Stomach (tissue), 4 donors: ENCODE results near the gene ELF2.

Source experiments
- POLR2A ChIP-seq, 4 donors: fragments of 450-650 bp; IDR thresholded peaks; one replicate each; pipeline ENCODE4 v1.6.1; 2016; ENCODE audit warnings: antibody characterized with exemption in 4 of 4, control low read depth in 2 of 4, mild to moderate bottlenecking in 1 of 4, moderate library complexity in 1 of 4
- POLR2AphosphoS5 ChIP-seq, 3 donors: sonication (generic); formaldehyde crosslinking; IDR thresholded peaks; one replicate each; pipeline ENCODE4 v1.6.1; 2016; ENCODE audit warnings: antibody characterized with exemption in 3 of 3
- TF ChIP-seq, protein P1 (sequence below), 7 experiments: fragments of 450-650 bp in 4 of 7; fragments of 200-600 bp in 3 of 7; sonication (generic) in 3 of 7; IDR thresholded peaks; one replicate each; pipeline ENCODE4 v1.5.1; 2016 to 2019; ENCODE audit warnings: antibody characterized with exemption in 7 of 7, control low read depth in 2 of 7, mild to moderate bottlenecking in 1 of 7

DNA sequence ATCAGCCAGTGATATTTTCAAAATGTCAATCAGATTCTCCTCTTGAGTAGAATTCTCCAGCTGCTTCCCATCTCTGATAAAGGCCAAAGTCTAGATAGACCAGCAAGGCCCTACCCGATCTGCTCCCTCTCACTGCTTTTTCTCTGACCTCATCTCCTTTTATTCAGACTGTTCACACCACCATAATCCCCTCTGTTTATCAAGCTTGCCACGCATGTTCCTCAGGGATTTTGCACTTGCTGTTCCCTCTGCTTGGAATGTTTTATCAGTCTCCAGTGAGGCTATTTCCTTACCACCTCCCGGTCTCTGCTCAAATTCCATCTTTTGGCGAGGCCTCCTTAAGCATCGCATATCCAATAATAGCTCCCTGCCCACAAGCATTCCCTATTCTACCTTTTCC, 141.4 kb downstream of the ELF2 start:
- TF ChIP-seq POLR2A (IDR thresholded peaks at IDR 0.05): no peak
- TF ChIP-seq, protein P1, sequence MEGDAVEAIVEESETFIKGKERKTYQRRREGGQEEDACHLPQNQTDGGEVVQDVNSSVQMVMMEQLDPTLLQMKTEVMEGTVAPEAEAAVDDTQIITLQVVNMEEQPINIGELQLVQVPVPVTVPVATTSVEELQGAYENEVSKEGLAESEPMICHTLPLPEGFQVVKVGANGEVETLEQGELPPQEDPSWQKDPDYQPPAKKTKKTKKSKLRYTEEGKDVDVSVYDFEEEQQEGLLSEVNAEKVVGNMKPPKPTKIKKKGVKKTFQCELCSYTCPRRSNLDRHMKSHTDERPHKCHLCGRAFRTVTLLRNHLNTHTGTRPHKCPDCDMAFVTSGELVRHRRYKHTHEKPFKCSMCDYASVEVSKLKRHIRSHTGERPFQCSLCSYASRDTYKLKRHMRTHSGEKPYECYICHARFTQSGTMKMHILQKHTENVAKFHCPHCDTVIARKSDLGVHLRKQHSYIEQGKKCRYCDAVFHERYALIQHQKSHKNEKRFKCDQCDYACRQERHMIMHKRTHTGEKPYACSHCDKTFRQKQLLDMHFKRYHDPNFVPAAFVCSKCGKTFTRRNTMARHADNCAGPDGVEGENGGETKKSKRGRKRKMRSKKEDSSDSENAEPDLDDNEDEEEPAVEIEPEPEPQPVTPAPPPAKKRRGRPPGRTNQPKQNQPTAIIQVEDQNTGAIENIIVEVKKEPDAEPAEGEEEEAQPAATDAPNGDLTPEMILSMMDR (IDR thresholded peaks at IDR 0.05): no peak
- TF ChIP-seq POLR2AphosphoS5 (IDR thresholded peaks at IDR 0.05): no peak
